H9 (cell line): ENCODE data around the gene MCF2L. TPM values are rescaled to one million over a fixed set of nuclear protein-coding genes. Genes with fewer than 3 reads are reported as not detected.

Source experiments
- DNase-seq: peaks from one replicate; pipeline ENCODE4 v3.0.0-alpha.2; 2017
- H2AFZ ChIP-seq: one replicate; pipeline ENCODE4 v1.6.1; 2013; ENCODE audit warnings: mild to moderate bottlenecking, low read length, control low read depth, moderate library complexity
- H2AK5ac ChIP-seq: 2 replicates; pipeline ENCODE4 v1.6.1; 2013; ENCODE audit warnings: low read length, control low read depth, mixed read lengths; ENCODE audit not compliant: insufficient read length
- H2BK120ac ChIP-seq: one replicate; pipeline ENCODE4 v1.6.1; 2013; ENCODE audit warnings: low read depth, mild to moderate bottlenecking, low read length, control low read depth, inconsistent platforms; ENCODE audit not compliant: poor library complexity, severe bottlenecking
- H2BK12ac ChIP-seq: 2 replicates; pipeline ENCODE4 v1.6.1; 2013; ENCODE audit warnings: low read length, control low read depth, mixed read lengths, low read depth; ENCODE audit not compliant: insufficient read length
- H2BK15ac ChIP-seq: 2 replicates; pipeline ENCODE4 v1.6.1; 2013; ENCODE audit warnings: low read depth, low read length, control low read depth
- H2BK20ac ChIP-seq: one replicate; pipeline ENCODE4 v1.6.1; 2013; ENCODE audit warnings: low read depth, mild to moderate bottlenecking, low read length, control low read depth, inconsistent platforms; ENCODE audit not compliant: poor library complexity, severe bottlenecking
- H2BK5ac ChIP-seq: 2 replicates; pipeline ENCODE4 v1.6.1; 2013; ENCODE audit warnings: low read length, control low read depth, mixed read lengths; ENCODE audit not compliant: insufficient read length
- H3K14ac ChIP-seq: 2 replicates; pipeline ENCODE4 v1.6.1; 2013; ENCODE audit warnings: low read length, control low read depth; ENCODE audit not compliant: insufficient read depth
- H3K18ac ChIP-seq: 2 replicates; pipeline ENCODE4 v1.6.1; 2013; ENCODE audit warnings: low read depth, mild to moderate bottlenecking, mixed read lengths, low read length, control low read depth; ENCODE audit not compliant: insufficient read length
- H3K23ac ChIP-seq: 2 replicates; pipeline ENCODE4 v1.6.1; 2013; ENCODE audit warnings: low read length, control low read depth, mixed read lengths, low read depth; ENCODE audit not compliant: insufficient read length
- H3K23me2 ChIP-seq: 2 replicates; pipeline ENCODE4 v1.6.1; 2013; ENCODE audit warnings: low read depth, mild to moderate bottlenecking, mixed read lengths, low read length, control low read depth; ENCODE audit not compliant: insufficient read length, poor library complexity, severe bottlenecking
- H3K27ac ChIP-seq: 2 replicates; pipeline ENCODE4 v1.5.1; 2013; ENCODE audit warnings: low read length, control low read depth, mixed read lengths, low read depth; ENCODE audit not compliant: insufficient read length
- H3K27me3 ChIP-seq: 2 replicates; pipeline ENCODE4 v1.6.1; 2013; ENCODE audit warnings: low read length, control low read depth, inconsistent platforms; ENCODE audit not compliant: insufficient read depth
- H3K4ac ChIP-seq: 2 replicates; pipeline ENCODE4 v1.6.1; 2013; ENCODE audit warnings: low read depth, mild to moderate bottlenecking, control low read depth, inconsistent platforms, low read length, moderate library complexity
- H3K4me1 ChIP-seq: 2 replicates; pipeline ENCODE4 v1.6.1; 2013; ENCODE audit warnings: low read length, control low read depth, inconsistent platforms; ENCODE audit not compliant: insufficient read depth
- H3K4me2 ChIP-seq: 2 replicates; pipeline ENCODE4 v1.6.1; 2013; ENCODE audit warnings: low read length, control low read depth, mixed read lengths; ENCODE audit not compliant: insufficient read length, insufficient read depth
- H3K56ac ChIP-seq: 2 replicates; pipeline ENCODE4 v1.6.1; 2013; ENCODE audit warnings: low read depth, mild to moderate bottlenecking, mixed read lengths, low read length, control low read depth; ENCODE audit not compliant: insufficient read length
- H3K79me1 ChIP-seq: 2 replicates; pipeline ENCODE4 v1.6.1; 2013; ENCODE audit warnings: low read depth, mild to moderate bottlenecking, moderate library complexity, low read length, control low read depth, inconsistent platforms; ENCODE audit not compliant: insufficient read depth, poor library complexity, severe bottlenecking
- H3K79me2 ChIP-seq: 2 replicates; pipeline ENCODE4 v1.6.1; 2013; ENCODE audit warnings: low read length, control low read depth, inconsistent platforms; ENCODE audit not compliant: insufficient read depth
- H3K9ac ChIP-seq: 2 replicates; pipeline ENCODE4 v1.6.1; 2013; ENCODE audit warnings: low read length, control low read depth, mixed read lengths; ENCODE audit not compliant: insufficient read length; ENCODE audit errors: extremely low read depth
- H3K9me3 ChIP-seq: one replicate; pipeline ENCODE4 v1.6.1; 2013; ENCODE audit warnings: low read depth, low read length, inconsistent platforms; ENCODE audit not compliant: control insufficient read depth
- H3T11ph ChIP-seq: one replicate; pipeline ENCODE4 v1.6.1; 2013; ENCODE audit warnings: mild to moderate bottlenecking, low read length, control low read depth, inconsistent platforms
- H4K20me1 ChIP-seq: one replicate; pipeline ENCODE4 v1.6.1; 2013; ENCODE audit not compliant: control insufficient read depth, insufficient read length, insufficient read depth
- H4K5ac ChIP-seq: 2 replicates; pipeline ENCODE4 v1.6.1; 2013; ENCODE audit warnings: low read depth, mild to moderate bottlenecking, mixed read lengths, low read length, control low read depth; ENCODE audit not compliant: insufficient read length
- H4K8ac ChIP-seq: replicated peaks from 2 replicates; pipeline ENCODE4 v1.6.1; 2013; ENCODE audit warnings: low read length, control low read depth, mixed read lengths, low read depth; ENCODE audit not compliant: insufficient read length
- H4K91ac ChIP-seq: 2 replicates; pipeline ENCODE4 v1.6.1; 2013; ENCODE audit warnings: low read depth, mild to moderate bottlenecking, moderate library complexity, mixed read lengths, low read length, control low read depth; ENCODE audit not compliant: insufficient read length
- H3K27ac Mint-ChIP-seq, 3 experiments: 2 replicates in 2 of 3; 3 replicates in 1 of 3; pipeline ENCODE4 v1.8.0; 2020 to 2021; ENCODE audit warnings: mixed read lengths in 3 of 3, mild to moderate bottlenecking in 1 of 3, moderate library complexity in 1 of 3
- H3K27me3 Mint-ChIP-seq: 2 replicates; pipeline ENCODE4 v1.8.0; 2021; ENCODE audit warnings: low read depth, mild to moderate bottlenecking, moderate library complexity, mixed read lengths
- H3K36me3 Mint-ChIP-seq, 3 experiments: 2 replicates in 2 of 3; 3 replicates in 1 of 3; pipeline ENCODE4 v1.8.0; 2020 to 2021; ENCODE audit warnings: low read depth in 3 of 3, mixed read lengths in 3 of 3; ENCODE audit not compliant: insufficient read depth in 1 of 3
- H3K4me1 Mint-ChIP-seq, 2 experiments: 2 replicates each; pipeline ENCODE4 v1.8.0; 2020; ENCODE audit warnings: mixed read lengths in 2 of 2
- H3K4me3 Mint-ChIP-seq, 2 experiments: 2 replicates in 1 of 2; 3 replicates in 1 of 2; pipeline ENCODE4 v1.8.0; 2020 to 2021; ENCODE audit warnings: mild to moderate bottlenecking in 2 of 2, mixed read lengths in 2 of 2, moderate library complexity in 1 of 2
- H3K9me3 Mint-ChIP-seq, 2 experiments: 2 replicates in 1 of 2; 3 replicates in 1 of 2; pipeline ENCODE4 v1.8.0; 2020; ENCODE audit warnings: mild to moderate bottlenecking in 2 of 2, mixed read lengths in 2 of 2, moderate library complexity in 1 of 2
- CTCF ChIP-seq: fragments of 200-600 bp; sonication (generic); conservative IDR thresholded peaks from 3 replicates; pipeline ENCODE4 v1.8.0; 2021; ENCODE audit warnings: antibody characterized with exemption, mild to moderate bottlenecking
- WGBS: extraction: QIAGEN DNeasy Blood & Tissue Kit; methylation state at CpG from one replicate; pipeline ENCODE4 v1.1.7; 2013; ENCODE audit warnings: missing lambda C conversion rate, low lambda C conversion rate, mixed read lengths; ENCODE audit not compliant: insufficient read length; ENCODE audit errors: extremely low coverage; 5-methylcytosine and 5-hydroxymethylcytosine counted together
- total RNA-seq: library from RNA; stranded (reverse); gene quantifications from 2 replicates; pipeline ENCODE4 v1.2.1, GENCODE V29; 2021

The MCF2L gene
- total RNA-seq, 1 experiment from 2014 or later = 18.5 TPM

- Histone ChIP-seq H2BK15ac (no peak overlapping the region), H3K79me2 (no peaks in the 10 kb centered on the region), H3T11ph (no peak overlapping the region), H3K18ac (no peak overlapping the region), H2AFZ (no peak overlapping the region), H3K27me3 (no peaks in the 10 kb centered on the region), H3K27ac (no peak overlapping the region), H3K14ac (no peak overlapping the region), H2BK20ac (no peak overlapping the region), H2BK120ac (no peak overlapping the region), H2BK5ac (no peak overlapping the region), H3K4me1 (no peaks in the 10 kb centered on the region), H3K9ac (no peak overlapping the region), H3K23me2 (no peaks in the 10 kb centered on the region), H3K79me1 (no peaks in the 10 kb centered on the region), H2AK5ac (no peak overlapping the region), H3K23ac (no peak overlapping the region), H4K5ac (no peak overlapping the region), H3K9me3 (no peaks in the 10 kb centered on the region), H3K4me2 (no peak overlapping the region), H2BK12ac (no peak overlapping the region), H4K91ac (no peak overlapping the region), H3K56ac (no peak overlapping the region), H4K20me1 (no peaks in the 10 kb centered on the region), H4K8ac (no peak overlapping the region), H3K4ac (no peak overlapping the region)
- peaks cover 0 to 10% of the 10 kb centered on the region in 2 experiments; a peak in 2 of 4 replicates for H3K4me1 Mint-ChIP-seq
- H3K4me3 Mint-ChIP-seq = no peak overlapping the region
- WGBS = no CpG with 5 or more reads among the region's 15 CpGs
- H3K9me3 Mint-ChIP-seq = no peaks in the 10 kb centered on the region
- no peaks in the 10 kb centered on the region; a peak in 2 of 7 replicates for H3K36me3 Mint-ChIP-seq
- peaks cover 8% of the 10 kb centered on the region for H3K27me3 Mint-ChIP-seq
- peak; percentile 18 for DNase-seq
- no peak for TF ChIP-seq CTCF
- H3K27ac Mint-ChIP-seq = no peak overlapping the region; a peak in 1 of 7 replicates
Observed at GRCh38 chr13:113145911-113146598, 177.0 kb downstream of the MCF2L start.
